Kidney tubule cell (primary cell): ENCODE measurements around the gene UNC79.
A peak's percentile ranks its signal among the peaks of the same experiment; 100 is the strongest.

Experiments
- DNase-seq: peaks from one replicate; pipeline ENCODE4 v3.0.0-alpha.2; 2018; ENCODE audit warnings: low spot score

Gene UNC79

GRCh38 chr14:93727917-93728650, 297.3 kb downstream of the UNC79 start:
- no peak for DNase-seq

GRCh38 chr14:93728651-93729016, 297.9 kb downstream of the UNC79 start:
- no peak for DNase-seq

- DNase-seq = peak; percentile 20
These were observed 299.3 kb downstream of the UNC79 start for GRCh38 chr14:93729993-93730392.

- no peak for DNase-seq
These were observed 301.0 kb downstream of the UNC79 start for GRCh38 chr14:93731753-93732152.

- DNase-seq = no peak
These were observed 301.8 kb downstream of the UNC79 start for GRCh38 chr14:93732524-93732923.

GRCh38 chr14:93733231-93733630, 302.5 kb downstream of the UNC79 start:
- DNase-seq = peak; percentile 25

- no peak for DNase-seq
These were observed 302.9 kb downstream of the UNC79 start for GRCh38 chr14:93733631-93734030.

- DNase-seq = no peak
These were observed 303.5 kb downstream of the UNC79 start for GRCh38 chr14:93734086-93734822.

- peak; percentile 29 for DNase-seq
These were observed 304.5 kb downstream of the UNC79 start for GRCh38 chr14:93735206-93735605.

- no peak for DNase-seq
These were observed 305.8 kb downstream of the UNC79 start for GRCh38 chr14:93736378-93737014.

- no peak for DNase-seq
These were observed 306.9 kb downstream of the UNC79 start for GRCh38 chr14:93737634-93738033.

GRCh38 chr14:93741556-93742230, 311.0 kb downstream of the UNC79 start:
- DNase-seq = no peak

- DNase-seq = no peak
These were observed 312.0 kb downstream of the UNC79 start for GRCh38 chr14:93742761-93743160.

- DNase-seq = no peak
These were observed 312.7 kb downstream of the UNC79 start for GRCh38 chr14:93743270-93744060.

- DNase-seq = no peak
These were observed 313.4 kb downstream of the UNC79 start for GRCh38 chr14:93744176-93744575.

GRCh38 chr14:93744876-93745275, 314.1 kb downstream of the UNC79 start:
- DNase-seq = no peak

- DNase-seq = no peak
These were observed 315.0 kb downstream of the UNC79 start for GRCh38 chr14:93745603-93746273.

GRCh38 chr14:93747102-93747501, 316.4 kb downstream of the UNC79 start:
- DNase-seq = no peak

GRCh38 chr14:93747560-93747959, 316.8 kb downstream of the UNC79 start:
- DNase-seq = no peak

- no peak for DNase-seq
These were observed 317.7 kb downstream of the UNC79 start for GRCh38 chr14:93748208-93749075.
